Stimulated activated naive CD8-positive, alpha-beta T cell treated with anti-CD3 and anti-CD28 coated beads, Interleukin-15, Interleukin-2, amounts not matched to agents 100 U/mL and 50 U/mL, for 24 hours (primary cell): ENCODE results near the gene CHST11.

Experiments used
- ATAC-seq: fragments of 150-1000 bp; cut with Tn5 transposase; one replicate; pipeline ENCODE4 v1.10.0; 2021
- DNase-seq: peaks from one replicate; pipeline ENCODE4 v3.0.0; 2021

CHST11 gene

GRCh38 chr12:104653730-104654664 lies 197.2 kb downstream of the CHST11 start:
- peak; percentile 27 for DNase-seq
- ATAC-seq: peak; percentile 41

GRCh38 chr12:104654665-104655609 lies 198.2 kb downstream of the CHST11 start:
- no peak for DNase-seq

GRCh38 chr12:104656383-104656782 lies 199.6 kb downstream of the CHST11 start:
- DNase-seq (no peak), ATAC-seq (no peak)

More at GRCh38 chr12:104654665-104655609, 198.2 kb downstream of the CHST11 start:
- ATAC-seq: no peak

- ATAC-seq (no peak), DNase-seq (no peak)
Observed at GRCh38 chr12:104656921-104657320, 200.2 kb downstream of the CHST11 start.

- ATAC-seq: no peak
- DNase-seq: no peak
Observed at GRCh38 chr12:104657726-104658484, 201.2 kb downstream of the CHST11 start.

GRCh38 chr12:104659058-104659457 lies 202.3 kb downstream of the CHST11 start:
- DNase-seq: no peak
- no peak for ATAC-seq

- ATAC-seq (peak; percentile 45), DNase-seq (no peak)
Observed at GRCh38 chr12:104662203-104662602, 205.5 kb downstream of the CHST11 start.

GRCh38 chr12:104662908-104663307 lies 206.2 kb downstream of the CHST11 start:
- DNase-seq (no peak), ATAC-seq (no peak)

GRCh38 chr12:104664351-104664750 lies 207.6 kb downstream of the CHST11 start:
- no peak for ATAC-seq

GRCh38 chr12:104665296-104665695 lies 208.5 kb downstream of the CHST11 start:
- DNase-seq: no peak
- peak; percentile 40 for ATAC-seq

More at GRCh38 chr12:104664351-104664750, 207.6 kb downstream of the CHST11 start:
- no peak for DNase-seq

GRCh38 chr12:104667139-104667538 lies 210.4 kb downstream of the CHST11 start:
- ATAC-seq: no peak
- no peak for DNase-seq

- ATAC-seq (no peak), DNase-seq (no peak)
Observed at GRCh38 chr12:104668274-104668718, 211.5 kb downstream of the CHST11 start.

GRCh38 chr12:104669089-104669721 lies 212.5 kb downstream of the CHST11 start:
- DNase-seq (peak; percentile 27), ATAC-seq (no peak)

GRCh38 chr12:104669851-104670337 lies 213.1 kb downstream of the CHST11 start:
- DNase-seq: peak; percentile 26
- ATAC-seq: no peak

- ATAC-seq (no peak), DNase-seq (peak; percentile 27)
Observed at GRCh38 chr12:104670439-104671408, 214.0 kb downstream of the CHST11 start.

- ATAC-seq: peak; percentile 83
- DNase-seq: peak; percentile 88
Observed at GRCh38 chr12:104671409-104672095, 214.8 kb downstream of the CHST11 start.

GRCh38 chr12:104672096-104672445 lies 215.3 kb downstream of the CHST11 start:
- no peak for ATAC-seq

GRCh38 chr12:104672501-104673265 lies 215.9 kb downstream of the CHST11 start:
- ATAC-seq (no peak), DNase-seq (peak; percentile 27)

More at GRCh38 chr12:104672096-104672445, 215.3 kb downstream of the CHST11 start:
- no peak for DNase-seq
